HEK293 (cell line): Measurements from ENCODE around the gene ZFHX3.

ENCODE experiments used
- CTCF ChIA-PET: fragments of 350-600 bp; formaldehyde crosslinking; extraction: SDS; loops from one replicate; lab custom pipeline; 2021; ENCODE audit warnings: antibody characterized with exemption; lab: Yijun Ruan, JAX
- POLR2A ChIA-PET: fragments of 300-600 bp; formaldehyde crosslinking; extraction: SDS; loops from one replicate; lab custom pipeline; 2020; ENCODE audit warnings: antibody characterized with exemption, inconsistent platforms; lab: Yijun Ruan, JAX
- H3K27ac ChIP-seq: fragments of 200-500 bp; sonication (Bioruptor generic); 2 replicates; pipeline ENCODE4 v1.5.1; 2014; ENCODE audit warnings: low read depth, low read length, control low read depth, inconsistent platforms; ENCODE audit errors: extremely low read depth
- H3K36me3 ChIP-seq, 2 experiments: fragments of 200-500 bp in 1 of 2; sonication (Bioruptor generic) in 1 of 2; 1 replicate in 1 of 2; 2 replicates in 1 of 2; pipeline ENCODE4 v1.5.1; 2014 to 2017; ENCODE audit warnings: inconsistent platforms in 2 of 2, low read length in 2 of 2; ENCODE audit not compliant: control insufficient read depth in 2 of 2, insufficient read depth in 1 of 2
- H3K4me1 ChIP-seq: fragments of 200-500 bp; sonication (Bioruptor generic); 2 replicates; pipeline ENCODE4 v1.5.1; 2014; ENCODE audit warnings: mild to moderate bottlenecking, low read length, inconsistent platforms; ENCODE audit not compliant: control insufficient read depth, insufficient read depth
- H3K4me3 ChIP-seq: 2 replicates; pipeline ENCODE4 v1.5.1; 2011; ENCODE audit warnings: low read depth, mild to moderate bottlenecking, control low read depth, low read length, moderate library complexity
- H3K9me3 ChIP-seq: fragments of 200-500 bp; sonication (Bioruptor generic); 2 replicates; pipeline ENCODE4 v1.5.1; 2014; ENCODE audit warnings: low read depth, low read length, inconsistent platforms; ENCODE audit not compliant: control insufficient read depth, insufficient read depth
- BCL11A ChIP-seq: fragments of 450-650 bp; formaldehyde crosslinking; IDR thresholded peaks from 2 replicates; pipeline ENCODE4 v1.5.1; 2016; ENCODE audit warnings: low read depth, missing biosample characterization, missing genetic modification characterization
- GLI2 ChIP-seq: fragments of 450-650 bp; formaldehyde crosslinking; IDR thresholded peaks from 2 replicates; pipeline ENCODE4; 2017; ENCODE audit warnings: missing biosample characterization, missing genetic modification characterization, low read depth, borderline replicate concordance
- GLIS2 ChIP-seq: fragments of 450-650 bp; formaldehyde crosslinking; IDR thresholded peaks from 2 replicates; pipeline ENCODE4 v1.5.1; 2016; ENCODE audit warnings: missing biosample characterization, missing genetic modification characterization
- MYNN ChIP-seq: fragments of 450-650 bp; formaldehyde crosslinking; IDR thresholded peaks from 2 replicates; pipeline ENCODE4 v1.5.1; 2016; ENCODE audit warnings: missing biosample characterization, missing genetic modification characterization, borderline replicate concordance
- SCRT2 ChIP-seq: fragments of 450-650 bp; formaldehyde crosslinking; IDR thresholded peaks from 2 replicates; pipeline ENCODE4 v1.5.1; 2016; ENCODE audit warnings: missing biosample characterization, missing genetic modification characterization
- SP7 ChIP-seq: fragments of 450-650 bp; formaldehyde crosslinking; IDR thresholded peaks from 2 replicates; pipeline ENCODE4 v1.5.1; 2016; ENCODE audit warnings: missing biosample characterization, missing genetic modification characterization
- ZBTB1 ChIP-seq: fragments of 450-650 bp; formaldehyde crosslinking; IDR thresholded peaks from 2 replicates; pipeline ENCODE4 v1.5.1; 2016; ENCODE audit warnings: missing biosample characterization, missing genetic modification characterization
- ZNF10 ChIP-seq: fragments of 450-650 bp; formaldehyde crosslinking; IDR thresholded peaks from 2 replicates; pipeline ENCODE4 v1.5.1; 2017; ENCODE audit warnings: missing biosample characterization, missing genetic modification characterization
- ZNF16 ChIP-seq: fragments of 450-650 bp; formaldehyde crosslinking; IDR thresholded peaks from 2 replicates; pipeline ENCODE4 v1.5.1; 2016; ENCODE audit warnings: low read depth, missing biosample characterization, missing genetic modification characterization
- ZNF184 ChIP-seq: fragments of 450-650 bp; IDR thresholded peaks from 2 replicates; pipeline ENCODE4 v1.5.1; 2018; ENCODE audit warnings: missing biosample characterization, mild to moderate bottlenecking, missing genetic modification characterization
- ZNF266 ChIP-seq: fragments of 450-650 bp; formaldehyde crosslinking; IDR thresholded peaks from 2 replicates; pipeline ENCODE4 v1.5.1; 2016; ENCODE audit warnings: missing biosample characterization, missing genetic modification characterization, low read depth
- ZNF302 ChIP-seq: fragments of 450-650 bp; formaldehyde crosslinking; IDR thresholded peaks from 2 replicates; pipeline ENCODE4 v1.5.1; 2016; ENCODE audit warnings: missing biosample characterization, missing genetic modification characterization, low read depth
- ZNF341 ChIP-seq: fragments of 450-650 bp; formaldehyde crosslinking; IDR thresholded peaks from 2 replicates; pipeline ENCODE4; 2016; ENCODE audit warnings: low read depth, missing biosample characterization, missing genetic modification characterization
- ZNF426 ChIP-seq: fragments of 450-650 bp; formaldehyde crosslinking; IDR thresholded peaks from 2 replicates; pipeline ENCODE4 v1.5.1; 2017; ENCODE audit warnings: missing biosample characterization, missing genetic modification characterization, mild to moderate bottlenecking, inconsistent platforms, moderate library complexity
- ZNF548 ChIP-seq: fragments of 450-650 bp; formaldehyde crosslinking; IDR thresholded peaks from 2 replicates; pipeline ENCODE4 v1.5.1; 2016; ENCODE audit warnings: missing biosample characterization, missing genetic modification characterization
- ZNF600 ChIP-seq: fragments of 450-650 bp; formaldehyde crosslinking; IDR thresholded peaks from 2 replicates; pipeline ENCODE4 v1.5.1; 2016; ENCODE audit warnings: missing biosample characterization, missing genetic modification characterization
- ZNF621 ChIP-seq: fragments of 450-650 bp; formaldehyde crosslinking; IDR thresholded peaks from 2 replicates; pipeline ENCODE4 v1.5.1; 2017; ENCODE audit warnings: missing biosample characterization, missing genetic modification characterization
- TF ChIP-seq, protein P1 (sequence below): fragments of 450-650 bp; formaldehyde crosslinking; IDR thresholded peaks from 2 replicates; pipeline ENCODE4 v1.5.1; 2016; ENCODE audit warnings: missing biosample characterization, missing genetic modification characterization, borderline replicate concordance
- TF ChIP-seq, protein P2 (sequence below): IDR thresholded peaks from 2 replicates; pipeline ENCODE4 v1.6.1; 2011; ENCODE audit warnings: mild to moderate bottlenecking, low read depth, low read length, borderline replicate concordance
- TF ChIP-seq, protein P3 (sequence below): fragments of 450-650 bp; formaldehyde crosslinking; IDR thresholded peaks from 2 replicates; pipeline ENCODE4; 2016; ENCODE audit warnings: missing biosample characterization, missing genetic modification characterization
- TF ChIP-seq, protein P4 (sequence below): fragments of 450-650 bp; formaldehyde crosslinking; IDR thresholded peaks from 2 replicates; pipeline ENCODE4 v1.5.1; 2016; ENCODE audit warnings: missing biosample characterization, missing genetic modification characterization
- TF ChIP-seq, protein P5 (sequence below): fragments of 450-650 bp; formaldehyde crosslinking; IDR thresholded peaks from 2 replicates; pipeline ENCODE4 v1.5.1; 2016; ENCODE audit warnings: missing biosample characterization, missing genetic modification characterization
- TF ChIP-seq, protein P6 (sequence below): fragments of 450-650 bp; formaldehyde crosslinking; IDR thresholded peaks from 2 replicates; pipeline ENCODE4 v1.5.1; 2016; ENCODE audit warnings: missing biosample characterization, missing genetic modification characterization

ZFHX3 gene

DNA sequence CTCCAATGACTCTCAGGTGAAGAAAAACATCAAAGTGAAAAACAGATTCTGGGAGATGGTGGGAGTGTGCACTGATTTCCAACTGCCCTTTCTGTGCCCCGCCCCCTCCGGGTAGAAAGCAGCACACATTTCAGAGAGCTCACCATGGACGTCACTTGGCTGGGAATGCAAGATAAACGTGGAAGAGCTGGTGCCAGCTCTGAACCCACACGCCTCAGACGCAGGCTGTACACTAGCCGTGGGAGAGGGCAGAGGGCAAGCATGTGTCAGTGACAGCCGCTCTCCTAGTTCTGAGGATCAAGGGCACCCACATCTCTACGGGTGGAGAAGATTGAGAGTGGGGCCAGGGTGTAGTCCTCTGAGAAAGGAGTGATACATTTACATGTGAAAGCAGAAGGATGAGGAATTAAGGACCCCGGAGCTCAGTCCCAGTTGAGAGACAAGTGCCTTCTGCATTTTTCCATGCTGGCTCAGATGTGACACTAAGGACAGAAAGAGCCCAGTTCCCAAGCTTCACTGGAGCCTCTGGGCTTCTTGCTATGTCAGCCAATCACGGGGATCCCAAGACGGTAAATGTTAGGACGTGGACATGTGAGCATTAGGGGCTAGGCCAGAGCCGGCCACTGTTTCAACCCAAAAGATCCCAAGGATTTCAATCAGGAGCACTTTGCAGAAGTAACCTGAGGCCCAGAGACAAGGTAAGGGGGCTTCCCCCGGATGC, 101.3 kb downstream of the ZFHX3 start (continued):
- TF ChIP-seq, protein P1, sequence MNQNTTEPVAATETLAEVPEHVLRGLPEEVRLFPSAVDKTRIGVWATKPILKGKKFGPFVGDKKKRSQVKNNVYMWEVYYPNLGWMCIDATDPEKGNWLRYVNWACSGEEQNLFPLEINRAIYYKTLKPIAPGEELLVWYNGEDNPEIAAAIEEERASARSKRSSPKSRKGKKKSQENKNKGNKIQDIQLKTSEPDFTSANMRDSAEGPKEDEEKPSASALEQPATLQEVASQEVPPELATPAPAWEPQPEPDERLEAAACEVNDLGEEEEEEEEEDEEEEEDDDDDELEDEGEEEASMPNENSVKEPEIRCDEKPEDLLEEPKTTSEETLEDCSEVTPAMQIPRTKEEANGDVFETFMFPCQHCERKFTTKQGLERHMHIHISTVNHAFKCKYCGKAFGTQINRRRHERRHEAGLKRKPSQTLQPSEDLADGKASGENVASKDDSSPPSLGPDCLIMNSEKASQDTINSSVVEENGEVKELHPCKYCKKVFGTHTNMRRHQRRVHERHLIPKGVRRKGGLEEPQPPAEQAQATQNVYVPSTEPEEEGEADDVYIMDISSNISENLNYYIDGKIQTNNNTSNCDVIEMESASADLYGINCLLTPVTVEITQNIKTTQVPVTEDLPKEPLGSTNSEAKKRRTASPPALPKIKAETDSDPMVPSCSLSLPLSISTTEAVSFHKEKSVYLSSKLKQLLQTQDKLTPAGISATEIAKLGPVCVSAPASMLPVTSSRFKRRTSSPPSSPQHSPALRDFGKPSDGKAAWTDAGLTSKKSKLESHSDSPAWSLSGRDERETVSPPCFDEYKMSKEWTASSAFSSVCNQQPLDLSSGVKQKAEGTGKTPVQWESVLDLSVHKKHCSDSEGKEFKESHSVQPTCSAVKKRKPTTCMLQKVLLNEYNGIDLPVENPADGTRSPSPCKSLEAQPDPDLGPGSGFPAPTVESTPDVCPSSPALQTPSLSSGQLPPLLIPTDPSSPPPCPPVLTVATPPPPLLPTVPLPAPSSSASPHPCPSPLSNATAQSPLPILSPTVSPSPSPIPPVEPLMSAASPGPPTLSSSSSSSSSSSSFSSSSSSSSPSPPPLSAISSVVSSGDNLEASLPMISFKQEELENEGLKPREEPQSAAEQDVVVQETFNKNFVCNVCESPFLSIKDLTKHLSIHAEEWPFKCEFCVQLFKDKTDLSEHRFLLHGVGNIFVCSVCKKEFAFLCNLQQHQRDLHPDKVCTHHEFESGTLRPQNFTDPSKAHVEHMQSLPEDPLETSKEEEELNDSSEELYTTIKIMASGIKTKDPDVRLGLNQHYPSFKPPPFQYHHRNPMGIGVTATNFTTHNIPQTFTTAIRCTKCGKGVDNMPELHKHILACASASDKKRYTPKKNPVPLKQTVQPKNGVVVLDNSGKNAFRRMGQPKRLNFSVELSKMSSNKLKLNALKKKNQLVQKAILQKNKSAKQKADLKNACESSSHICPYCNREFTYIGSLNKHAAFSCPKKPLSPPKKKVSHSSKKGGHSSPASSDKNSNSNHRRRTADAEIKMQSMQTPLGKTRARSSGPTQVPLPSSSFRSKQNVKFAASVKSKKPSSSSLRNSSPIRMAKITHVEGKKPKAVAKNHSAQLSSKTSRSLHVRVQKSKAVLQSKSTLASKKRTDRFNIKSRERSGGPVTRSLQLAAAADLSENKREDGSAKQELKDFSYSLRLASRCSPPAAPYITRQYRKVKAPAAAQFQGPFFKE (tag by site-specific recombination): no peak
- TF ChIP-seq MYNN (tag by site-specific recombination): no peak
- TF ChIP-seq ZNF621 (tag by site-specific recombination): no peak
- no peak for TF ChIP-seq GLIS2 (tag by site-specific recombination)
- TF ChIP-seq, protein P2, sequence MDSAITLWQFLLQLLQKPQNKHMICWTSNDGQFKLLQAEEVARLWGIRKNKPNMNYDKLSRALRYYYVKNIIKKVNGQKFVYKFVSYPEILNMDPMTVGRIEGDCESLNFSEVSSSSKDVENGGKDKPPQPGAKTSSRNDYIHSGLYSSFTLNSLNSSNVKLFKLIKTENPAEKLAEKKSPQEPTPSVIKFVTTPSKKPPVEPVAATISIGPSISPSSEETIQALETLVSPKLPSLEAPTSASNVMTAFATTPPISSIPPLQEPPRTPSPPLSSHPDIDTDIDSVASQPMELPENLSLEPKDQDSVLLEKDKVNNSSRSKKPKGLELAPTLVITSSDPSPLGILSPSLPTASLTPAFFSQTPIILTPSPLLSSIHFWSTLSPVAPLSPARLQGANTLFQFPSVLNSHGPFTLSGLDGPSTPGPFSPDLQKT: no peak
- no peak for TF ChIP-seq SCRT2
- no peak for TF ChIP-seq ZBTB1 (tag by site-specific recombination)
- TF ChIP-seq BCL11A (tag by site-specific recombination): no peak
- no peak for TF ChIP-seq ZNF600 (tag by site-specific recombination)
- TF ChIP-seq, all 188 proteins: peak for 0

DNA sequence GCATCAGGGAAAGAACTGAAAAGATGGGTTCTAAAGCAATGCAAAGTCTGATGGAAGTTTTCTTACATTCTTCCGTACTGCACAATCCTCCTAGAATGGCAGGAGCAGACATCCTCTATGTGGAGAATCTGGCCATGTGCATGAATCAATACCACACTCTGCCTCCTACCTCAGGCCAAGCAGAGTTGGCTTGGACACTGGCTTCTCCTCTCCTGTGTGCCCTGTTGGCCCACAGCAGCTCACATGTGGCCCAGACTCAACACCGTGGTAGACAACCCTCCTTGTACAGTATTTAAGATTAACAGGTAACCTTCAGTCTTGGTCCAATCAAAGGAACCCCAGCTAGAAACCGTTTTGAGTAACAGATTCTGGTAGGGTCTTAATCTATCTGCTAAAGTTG, 101.9 kb downstream of the ZFHX3 start:
- Histone ChIP-seq H3K27ac (no peak overlapping the region), H3K4me3 (no peak overlapping the region), H3K9me3 (no peaks in the 10 kb centered on the region), H3K36me3 (peaks cover 6 to 32% of the 10 kb centered on the region in 2 experiments; a peak in 2 of 3 replicates), H3K4me1 (no peaks in the 10 kb centered on the region)
- ChIA-PET CTCF (no interaction called here), POLR2A (no interaction called here)
- TF ChIP-seq, protein P3, sequence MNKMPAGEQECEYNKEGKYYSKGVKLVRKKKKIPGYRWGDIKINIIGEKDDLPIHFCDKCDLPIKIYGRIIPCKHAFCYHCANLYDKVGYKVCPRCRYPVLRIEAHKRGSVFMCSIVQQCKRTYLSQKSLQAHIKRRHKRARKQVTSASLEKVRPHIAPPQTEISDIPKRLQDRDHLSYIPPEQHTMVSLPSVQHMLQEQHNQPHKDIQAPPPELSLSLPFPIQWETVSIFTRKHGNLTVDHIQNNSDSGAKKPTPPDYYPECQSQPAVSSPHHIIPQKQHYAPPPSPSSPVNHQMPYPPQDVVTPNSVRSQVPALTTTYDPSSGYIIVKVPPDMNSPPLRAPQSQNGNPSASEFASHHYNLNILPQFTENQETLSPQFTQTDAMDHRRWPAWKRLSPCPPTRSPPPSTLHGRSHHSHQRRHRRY (tag by site-specific recombination): no peak
- TF ChIP-seq ZNF341 (tag by site-specific recombination) (no peak), ZNF548 (tag by site-specific recombination) (no peak), ZNF184 (no peak), ZNF266 (no peak), ZNF16 (no peak), ZNF302 (tag by site-specific recombination) (no peak), GLI2 (tag by site-specific recombination) (no peak), ZNF426 (tag by site-specific recombination) (no peak), SCRT2 (no peak), ZNF10 (tag by site-specific recombination) (no peak), SP7 (no peak)
- TF ChIP-seq, protein P4, sequence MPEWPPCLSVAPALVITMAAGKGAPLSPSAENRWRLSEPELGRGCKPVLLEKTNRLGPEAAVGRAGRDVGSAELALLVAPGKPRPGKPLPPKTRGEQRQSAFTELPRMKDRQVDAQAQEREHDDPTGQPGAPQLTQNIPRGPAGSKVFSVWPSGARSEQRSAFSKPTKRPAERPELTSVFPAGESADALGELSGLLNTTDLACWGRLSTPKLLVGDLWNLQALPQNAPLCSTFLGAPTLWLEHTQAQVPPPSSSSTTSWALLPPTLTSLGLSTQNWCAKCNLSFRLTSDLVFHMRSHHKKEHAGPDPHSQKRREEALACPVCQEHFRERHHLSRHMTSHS (tag by site-specific recombination): no peak
- TF ChIP-seq, protein P5, sequence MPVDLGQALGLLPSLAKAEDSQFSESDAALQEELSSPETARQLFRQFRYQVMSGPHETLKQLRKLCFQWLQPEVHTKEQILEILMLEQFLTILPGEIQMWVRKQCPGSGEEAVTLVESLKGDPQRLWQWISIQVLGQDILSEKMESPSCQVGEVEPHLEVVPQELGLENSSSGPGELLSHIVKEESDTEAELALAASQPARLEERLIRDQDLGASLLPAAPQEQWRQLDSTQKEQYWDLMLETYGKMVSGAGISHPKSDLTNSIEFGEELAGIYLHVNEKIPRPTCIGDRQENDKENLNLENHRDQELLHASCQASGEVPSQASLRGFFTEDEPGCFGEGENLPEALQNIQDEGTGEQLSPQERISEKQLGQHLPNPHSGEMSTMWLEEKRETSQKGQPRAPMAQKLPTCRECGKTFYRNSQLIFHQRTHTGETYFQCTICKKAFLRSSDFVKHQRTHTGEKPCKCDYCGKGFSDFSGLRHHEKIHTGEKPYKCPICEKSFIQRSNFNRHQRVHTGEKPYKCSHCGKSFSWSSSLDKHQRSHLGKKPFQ: no peak
- TF ChIP-seq, protein P6, sequence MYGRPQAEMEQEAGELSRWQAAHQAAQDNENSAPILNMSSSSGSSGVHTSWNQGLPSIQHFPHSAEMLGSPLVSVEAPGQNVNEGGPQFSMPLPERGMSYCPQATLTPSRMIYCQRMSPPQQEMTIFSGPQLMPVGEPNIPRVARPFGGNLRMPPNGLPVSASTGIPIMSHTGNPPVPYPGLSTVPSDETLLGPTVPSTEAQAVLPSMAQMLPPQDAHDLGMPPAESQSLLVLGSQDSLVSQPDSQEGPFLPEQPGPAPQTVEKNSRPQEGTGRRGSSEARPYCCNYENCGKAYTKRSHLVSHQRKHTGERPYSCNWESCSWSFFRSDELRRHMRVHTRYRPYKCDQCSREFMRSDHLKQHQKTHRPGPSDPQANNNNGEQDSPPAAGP: no peak
